IMR-90 (cell line): ENCODE results near the gene SPTLC3. TPM values are rescaled to one million over a fixed set of nuclear protein-coding genes. Genes with fewer than 3 reads are reported as not detected.

Experiments
- ATAC-seq: fragments of 200-7000 bp; cut with Tn5 transposase; 2 replicates; pipeline ENCODE4 v1.9.1; 2020; ENCODE audit warnings: low read depth, mild to moderate bottlenecking, moderate library complexity
- BruUV-seq: library from RNA; stranded (reverse); fragments of 400-500 nt; replicated peaks from 2 replicates; lab custom pipeline; 2021; lab: Mats Ljungman, UMichigan
- CTCF ChIA-PET: fragments of 300-600 bp; formaldehyde crosslinking; extraction: SDS; loops from one replicate; lab custom pipeline; 2021; ENCODE audit warnings: antibody characterized with exemption; lab: Yijun Ruan, JAX
- POLR2A ChIA-PET: fragments of 300-600 bp; sonication (Branson Sonifier 250); formaldehyde crosslinking; loops from one replicate; lab custom pipeline; 2022; ENCODE audit warnings: antibody characterized with exemption; ENCODE audit not compliant: unreplicated experiment; lab: Charles Lee
- DNase-seq: peaks from one replicate; pipeline ENCODE4 v3.0.0; 2013
- H2AFZ ChIP-seq: replicated peaks from 2 replicates; pipeline ENCODE3; 2013; ENCODE audit warnings: low read length, mild to moderate bottlenecking; ENCODE audit not compliant: poor library complexity
- H2AK5ac ChIP-seq: 2 replicates; pipeline ENCODE4 v1.6.1; 2013; ENCODE audit warnings: low read depth, low read length, inconsistent platforms
- H2AK9ac ChIP-seq: replicated peaks from 2 replicates; pipeline ENCODE3; 2013; ENCODE audit warnings: mild to moderate bottlenecking, low read depth, low read length, moderate library complexity; ENCODE audit not compliant: poor library complexity
- H2BK120ac ChIP-seq: 2 replicates; pipeline ENCODE4 v1.6.1; 2013; ENCODE audit warnings: low read depth, low read length, inconsistent platforms
- H2BK15ac ChIP-seq: 3 replicates; pipeline ENCODE4 v1.6.1; 2013; ENCODE audit warnings: low read depth, low read length, inconsistent platforms
- H2BK20ac ChIP-seq: 2 replicates; pipeline ENCODE4 v1.6.1; 2013; ENCODE audit warnings: low read depth, mild to moderate bottlenecking, inconsistent platforms, low read length, moderate library complexity
- H2BK5ac ChIP-seq: 2 replicates; pipeline ENCODE4 v1.6.1; 2013; ENCODE audit warnings: mild to moderate bottlenecking, low read depth, low read length, inconsistent platforms; ENCODE audit not compliant: poor library complexity, severe bottlenecking
- H3K14ac ChIP-seq: replicated peaks from 2 replicates; pipeline ENCODE4 v1.6.1; 2013; ENCODE audit warnings: low read depth, low read length, inconsistent platforms
- H3K18ac ChIP-seq: 2 replicates; pipeline ENCODE4 v1.6.1; 2013; ENCODE audit warnings: low read depth, low read length, control low read depth
- H3K23ac ChIP-seq: 2 replicates; pipeline ENCODE4 v1.6.1; 2013; ENCODE audit warnings: low read depth, low read length, inconsistent platforms
- H3K27ac ChIP-seq: 2 replicates; pipeline ENCODE4 v1.5.1; 2013; ENCODE audit warnings: mild to moderate bottlenecking, control low read depth, low read length; ENCODE audit not compliant: insufficient read depth
- H3K27me3 ChIP-seq: 2 replicates; pipeline ENCODE4 v1.6.1; 2013; ENCODE audit warnings: low read length; ENCODE audit not compliant: control insufficient read depth, insufficient read depth
- H3K36me3 ChIP-seq: 2 replicates; pipeline ENCODE4 v1.6.1; 2013; ENCODE audit warnings: low read length, mixed read lengths; ENCODE audit not compliant: control insufficient read depth, insufficient read depth
- H3K4ac ChIP-seq: 2 replicates; pipeline ENCODE4 v1.6.1; 2013; ENCODE audit warnings: low read depth, low read length, inconsistent platforms
- H3K4me1 ChIP-seq: 2 replicates; pipeline ENCODE4 v1.6.1; 2013; ENCODE audit warnings: low read length, mixed read lengths; ENCODE audit not compliant: control insufficient read depth, insufficient read depth
- H3K4me2 ChIP-seq: 2 replicates; pipeline ENCODE4 v1.6.1; 2013; ENCODE audit warnings: low read depth, mild to moderate bottlenecking, control low read depth, low read length, moderate library complexity
- H3K4me3 ChIP-seq: 2 replicates; pipeline ENCODE4 v1.5.1; 2013; ENCODE audit warnings: low read depth, mild to moderate bottlenecking, control low read depth, low read length, moderate library complexity; ENCODE audit not compliant: insufficient read depth
- H3K56ac ChIP-seq: 2 replicates; pipeline ENCODE4 v1.6.1; 2013; ENCODE audit warnings: low read length, inconsistent platforms; ENCODE audit not compliant: insufficient read depth; ENCODE audit errors: extremely low read depth
- H3K79me1 ChIP-seq, 2 experiments: 2 replicates each; pipeline ENCODE4 v1.6.1; 2013; ENCODE audit warnings: low read length in 2 of 2, inconsistent platforms in 1 of 2, low read depth in 1 of 2
- H3K9ac ChIP-seq: 2 replicates; pipeline ENCODE4 v1.6.1; 2013; ENCODE audit warnings: low read depth, low read length, control low read depth
- H3K9me1 ChIP-seq: 2 replicates; pipeline ENCODE4 v1.6.1; 2013; ENCODE audit warnings: low read length, inconsistent platforms; ENCODE audit not compliant: insufficient read depth
- H3K9me3 ChIP-seq: 2 replicates; pipeline ENCODE4 v1.6.1; 2013; ENCODE audit warnings: low read length; ENCODE audit not compliant: control insufficient read depth, insufficient read depth
- H4K20me1 ChIP-seq: 2 replicates; pipeline ENCODE4 v1.6.1; 2013; ENCODE audit warnings: low read length, inconsistent platforms; ENCODE audit not compliant: insufficient read depth
- H4K5ac ChIP-seq: 2 replicates; pipeline ENCODE4 v1.6.1; 2013; ENCODE audit warnings: mild to moderate bottlenecking, low read depth, low read length, control low read depth
- H4K8ac ChIP-seq, 2 experiments: 2 replicates each; pipeline ENCODE4 v1.6.1; 2013; ENCODE audit warnings: low read depth in 2 of 2, low read length in 2 of 2, control low read depth in 1 of 2, inconsistent platforms in 1 of 2
- H4K91ac ChIP-seq: 2 replicates; pipeline ENCODE4 v1.6.1; 2013; ENCODE audit warnings: low read depth, low read length, inconsistent platforms; ENCODE audit not compliant: insufficient read depth
- BHLHE40 ChIP-seq: fragments of 150-350 bp; IDR thresholded peaks from 2 replicates; pipeline ENCODE4 v1.6.1; 2016; ENCODE audit warnings: mild to moderate bottlenecking, low read depth, low read length
- CEBPB ChIP-seq: IDR thresholded peaks from 2 replicates; pipeline ENCODE4 v1.6.1; 2012; ENCODE audit warnings: low read depth, low read length, improper control_type of control experiment
- CHD1 ChIP-seq: IDR thresholded peaks from 2 replicates; pipeline ENCODE4 v1.6.1; 2012; ENCODE audit warnings: low read depth, low read length, improper control_type of control experiment
- CTCF ChIP-seq: conservative IDR thresholded peaks from 2 replicates; pipeline ENCODE4 v1.5.1; 2012; ENCODE audit warnings: mild to moderate bottlenecking, low read depth, low read length, improper control_type of control experiment
- ELK1 ChIP-seq: fragments of 150-350 bp; IDR thresholded peaks from 2 replicates; pipeline ENCODE4 v1.6.1; 2016; ENCODE audit warnings: low read depth, mild to moderate bottlenecking, low read length, moderate library complexity, borderline replicate concordance
- FOS ChIP-seq: fragments of 150-350 bp; IDR thresholded peaks from 2 replicates; pipeline ENCODE4 v1.6.1; 2016; ENCODE audit warnings: low read depth, low read length
- MAFK ChIP-seq: IDR thresholded peaks from 2 replicates; pipeline ENCODE4 v1.6.1; 2012; ENCODE audit warnings: low read depth, low read length, improper control_type of control experiment
- MAZ ChIP-seq: IDR thresholded peaks from 2 replicates; pipeline ENCODE4 v1.6.1; 2012; ENCODE audit warnings: low read depth, mild to moderate bottlenecking, low read length, improper control_type of control experiment, moderate library complexity, borderline replicate concordance
- MXI1 ChIP-seq: IDR thresholded peaks from 2 replicates; pipeline ENCODE4 v1.6.1; 2012; ENCODE audit warnings: low read depth, mild to moderate bottlenecking, low read length, moderate library complexity, borderline replicate concordance
- NFE2L2 ChIP-seq: fragments of 150-350 bp; IDR thresholded peaks from 2 replicates; pipeline ENCODE4 v1.6.1; 2016; ENCODE audit warnings: low read depth, mild to moderate bottlenecking, low read length
- POLR2A ChIP-seq: IDR thresholded peaks from 2 replicates; pipeline ENCODE4 v1.6.1; 2012; ENCODE audit warnings: mild to moderate bottlenecking, low read depth, low read length
- RAD21 ChIP-seq: IDR thresholded peaks from 2 replicates; pipeline ENCODE4 v1.6.1; 2012; ENCODE audit warnings: low read length, improper control_type of control experiment
- RCOR1 ChIP-seq: IDR thresholded peaks from 2 replicates; pipeline ENCODE4 v1.6.1; 2012; ENCODE audit warnings: mild to moderate bottlenecking, low read length, improper control_type of control experiment; ENCODE audit not compliant: insufficient replicate concordance
- RFX5 ChIP-seq: IDR thresholded peaks from 2 replicates; pipeline ENCODE4 v1.8.0; 2012; ENCODE audit warnings: low read depth, mild to moderate bottlenecking, low read length, moderate library complexity
- SMC3 ChIP-seq: fragments of 150-350 bp; IDR thresholded peaks from 2 replicates; pipeline ENCODE4 v1.6.1; 2016; ENCODE audit warnings: low read depth, mild to moderate bottlenecking, antibody characterized with exemption, low read length, moderate library complexity
- WGBS, 2 experiments: methylation state at CpG; one replicate each; pipeline versions ENCODE4 v1.1.5 to v1.1.7; 2013; ENCODE audit warnings: missing lambda C conversion rate in 2 of 2; ENCODE audit not compliant: insufficient read length in 1 of 2; ENCODE audit errors: extremely low coverage in 2 of 2; 5-methylcytosine and 5-hydroxymethylcytosine counted together
- dilution Hi-C: fragments of 300-500 bp; cut with HindIII; formaldehyde crosslinking; loops from one replicate; pipeline ENCODE4 v1.14.3; 2018; ENCODE audit warnings: low sequenced_read_pairs; ENCODE audit not compliant: unreplicated experiment
- in situ Hi-C: fragments of 300-500 bp; cut with MboI; formaldehyde crosslinking; loops from 3 replicates; pipeline ENCODE4 v1.14.3; 2019; ENCODE audit warnings: low sequenced_read_pairs, inconsistent platforms, mixed read lengths
- intact Hi-C: fragments of 100-400 bp; cut with micrococcal nuclease; formaldehyde crosslinking; loops from 2 replicates; pipeline ENCODE4 v1.10.0; 2022
- polyA plus RNA-seq, 3 experiments: library from polyadenylated mRNA; depleted of rRNA; stranded (reverse); fragments of >200 nt; gene quantifications; 2 replicates each; pipeline ENCODE4 v1.2.3, GENCODE V29; 2012; ENCODE audit warnings: low replicate concordance in 1 of 3
- total RNA-seq: library from RNA; depleted of rRNA; stranded (reverse); fragments of >200 nt; gene quantifications from 2 replicates; pipeline ENCODE4 v1.2.3, GENCODE V29; 2012

The SPTLC3 gene
- total and polyA plus RNA-seq, 2 of the 4 experiments (the other 2 are of a cell fraction): 0.44 to 1.6 TPM

GRCh38 chr20:12966468-12967085, 42.2 kb upstream of the SPTLC3 start:
- POLR2A ChIA-PET: no interaction called here
- no peak overlapping the region for H3K27ac ChIP-seq
- H3K4me3 ChIP-seq: no peak overlapping the region
- H3K4me2 ChIP-seq: no peak overlapping the region
- H2BK15ac ChIP-seq: no peak overlapping the region
- in situ Hi-C loops: loop anchor here (5.0 kb wide), 1 partner anchor 44 kb away; no protein-coding TSS in a partner anchor
- H3K79me1 ChIP-seq: no peaks in the 10 kb centered on the region
- no peak overlapping the region for H3K9ac ChIP-seq
- no CpG with 5 or more reads among the region's 1 CpG for WGBS, 2 experiments
- dilution Hi-C loops: no loop called here
- CTCF ChIA-PET: interaction anchor here (0.7 to 3.0 kb wide), 2 partner anchors 42 to 130 kb away, joined by 3 to 24 read pairs; no protein-coding TSS in a partner anchor
- peak; percentile 76 for ATAC-seq
- no peaks in the 10 kb centered on the region for H3K9me1 ChIP-seq
- H2AFZ ChIP-seq: peak overlapping the region; percentile 16
- no peak overlapping the region for H4K8ac ChIP-seq
- H2BK5ac ChIP-seq: no peak overlapping the region
- no peak overlapping the region for H3K18ac ChIP-seq
- no peak overlapping the region for H3K56ac ChIP-seq
- TF ChIP-seq CEBPB: no peak
- TF ChIP-seq MAFK: no peak
- TF ChIP-seq SMC3: peak; percentile 78
- TF ChIP-seq RFX5: no peak
- TF ChIP-seq BHLHE40: no peak
- no peak for TF ChIP-seq FOS
- TF ChIP-seq MAZ: no peak
- no peak for TF ChIP-seq RCOR1
- TF ChIP-seq CHD1: no peak
- no peak for TF ChIP-seq ELK1
- TF ChIP-seq RAD21: peak; percentile 61
- no peak for TF ChIP-seq NFE2L2
- no peak for TF ChIP-seq MXI1
- peak; percentile 63 for TF ChIP-seq CTCF
- TF ChIP-seq POLR2A: no peak
- H4K5ac ChIP-seq: no peak overlapping the region
- H2BK120ac ChIP-seq: no peak overlapping the region
- no peaks in the 10 kb centered on the region for H3K36me3 ChIP-seq
- no peak overlapping the region for H2BK20ac ChIP-seq
- H3K27me3 ChIP-seq: peaks cover 5% of the 10 kb centered on the region
- H3K23ac ChIP-seq: no peak overlapping the region
- no peak overlapping the region for H3K14ac ChIP-seq
- no peak overlapping the region for H2AK5ac ChIP-seq
- H4K20me1 ChIP-seq: no peaks in the 10 kb centered on the region
- no TSS peak for BruUV-seq
- H3K4me1 ChIP-seq: no peaks in the 10 kb centered on the region; the same call in 1 of the 2 replicates
- H3K4ac ChIP-seq: no peak overlapping the region
- H4K91ac ChIP-seq: no peak overlapping the region
- no peak overlapping the region for H2AK9ac ChIP-seq
- intact Hi-C loops: loop anchor here (1.0 to 2.0 kb wide), 2 partner anchors 41 to 1414 kb away; no protein-coding TSS in a partner anchor
- no peaks in the 10 kb centered on the region for H3K9me3 ChIP-seq
- DNase-seq: peak; percentile 63
